Endothelial cell (in vitro differentiated cells): Measurements from ENCODE around the gene HAAO. TPM values are rescaled to one million over a fixed set of nuclear protein-coding genes. Genes with fewer than 3 reads are reported as not detected.

Experiments used
- DNase-seq: peaks from one replicate; pipeline ENCODE4 v3.0.0; 2021; ENCODE audit warnings: low spot score
- H3K27ac Mint-ChIP-seq: one replicate; pipeline ENCODE4 v1.8.0; 2021; ENCODE audit warnings: mixed read lengths, inconsistent platforms; ENCODE audit not compliant: unreplicated experiment
- H3K27me3 Mint-ChIP-seq: one replicate; pipeline ENCODE4 v1.8.0; 2021; ENCODE audit warnings: mild to moderate bottlenecking, moderate library complexity, mixed read lengths, inconsistent platforms; ENCODE audit not compliant: unreplicated experiment
- H3K36me3 Mint-ChIP-seq: one replicate; pipeline ENCODE4 v1.8.0; 2021; ENCODE audit warnings: mild to moderate bottlenecking, low read depth, mixed read lengths, inconsistent platforms; ENCODE audit not compliant: unreplicated experiment
- H3K4me1 Mint-ChIP-seq: one replicate; pipeline ENCODE4 v1.8.0; 2021; ENCODE audit warnings: mild to moderate bottlenecking, mixed read lengths, inconsistent platforms; ENCODE audit not compliant: unreplicated experiment
- H3K4me3 Mint-ChIP-seq: one replicate; pipeline ENCODE4 v1.8.0; 2021; ENCODE audit warnings: mild to moderate bottlenecking, mixed read lengths, inconsistent platforms; ENCODE audit not compliant: unreplicated experiment
- H3K9me3 Mint-ChIP-seq: one replicate; pipeline ENCODE4 v1.8.0; 2021; ENCODE audit warnings: mixed read lengths, inconsistent platforms; ENCODE audit not compliant: unreplicated experiment
- CTCF ChIP-seq: fragments of 200-600 bp; sonication (generic); IDR thresholded peaks from one replicate; pipeline ENCODE4 v1.5.0; 2021; ENCODE audit warnings: antibody characterized with exemption; ENCODE audit not compliant: unreplicated experiment
- total RNA-seq: library from RNA; stranded (reverse); fragmentation: NEBNext Ultra II Directional; extraction: Animal tissue kit (Norgen Biotek cat#: 25700); gene quantifications from one replicate; pipeline ENCODE4 v1.2.1, GENCODE V29; 2021; ENCODE audit not compliant: unreplicated experiment

Gene HAAO
- total RNA-seq, 1 donor from 2014 or later, result 6.0 TPM

- peak; percentile 55 for TF ChIP-seq CTCF
- Mint-ChIP-seq H3K27me3 (peaks cover 7% of the 10 kb centered on the region), H3K27ac (no peak overlapping the region), H3K9me3 (no peaks in the 10 kb centered on the region), H3K36me3 (peaks cover 18% of the 10 kb centered on the region), H3K4me3 (no peak overlapping the region), H3K4me1 (no peaks in the 10 kb centered on the region)
- peak; percentile 59 for DNase-seq
These were observed 21.9 kb downstream of the HAAO start for GRCh38 chr2:42770288-42771131.

GRCh38 chr2:42769583-42770287 is 22.6 kb downstream of the HAAO start:
- no peak for TF ChIP-seq CTCF
- Mint-ChIP-seq H3K9me3 (no peaks in the 10 kb centered on the region), H3K4me1 (no peaks in the 10 kb centered on the region), H3K4me3 (peak overlapping the region; percentile 38), H3K27me3 (peaks cover 7% of the 10 kb centered on the region), H3K27ac (no peak overlapping the region), H3K36me3 (peaks cover 15% of the 10 kb centered on the region)
- DNase-seq, result no peak

- no peak for DNase-seq
- H3K27me3 Mint-ChIP-seq, result peaks cover 8% of the 10 kb centered on the region
- H3K4me1 Mint-ChIP-seq, result no peaks in the 10 kb centered on the region
- H3K4me3 Mint-ChIP-seq, result peak overlapping the region; percentile 68
- peak overlapping the region; percentile 80 for H3K27ac Mint-ChIP-seq
- no peaks in the 10 kb centered on the region for H3K9me3 Mint-ChIP-seq
- no peak for TF ChIP-seq CTCF
- peaks cover 10% of the 10 kb centered on the region for H3K36me3 Mint-ChIP-seq
These were observed 23.6 kb downstream of the HAAO start for GRCh38 chr2:42768706-42769256.

GRCh38 chr2:42767899-42768705 is 24.3 kb downstream of the HAAO start:
- Mint-ChIP-seq H3K4me1 (no peaks in the 10 kb centered on the region), H3K27me3 (peaks cover 11% of the 10 kb centered on the region), H3K4me3 (no peak overlapping the region), H3K36me3 (peaks cover 10% of the 10 kb centered on the region), H3K27ac (no peak overlapping the region), H3K9me3 (no peaks in the 10 kb centered on the region)
- no peak for TF ChIP-seq CTCF
- DNase-seq, result no peak
